ENCODE results near the gene NCS1. TPM values are rescaled to one million over a fixed set of nuclear protein-coding genes. Genes with fewer than 3 reads are reported as not detected.

The NCS1 gene
- total RNA-seq, 4 donors from 2014 or later, result 100 to 206 (median 122) TPM

DNA sequence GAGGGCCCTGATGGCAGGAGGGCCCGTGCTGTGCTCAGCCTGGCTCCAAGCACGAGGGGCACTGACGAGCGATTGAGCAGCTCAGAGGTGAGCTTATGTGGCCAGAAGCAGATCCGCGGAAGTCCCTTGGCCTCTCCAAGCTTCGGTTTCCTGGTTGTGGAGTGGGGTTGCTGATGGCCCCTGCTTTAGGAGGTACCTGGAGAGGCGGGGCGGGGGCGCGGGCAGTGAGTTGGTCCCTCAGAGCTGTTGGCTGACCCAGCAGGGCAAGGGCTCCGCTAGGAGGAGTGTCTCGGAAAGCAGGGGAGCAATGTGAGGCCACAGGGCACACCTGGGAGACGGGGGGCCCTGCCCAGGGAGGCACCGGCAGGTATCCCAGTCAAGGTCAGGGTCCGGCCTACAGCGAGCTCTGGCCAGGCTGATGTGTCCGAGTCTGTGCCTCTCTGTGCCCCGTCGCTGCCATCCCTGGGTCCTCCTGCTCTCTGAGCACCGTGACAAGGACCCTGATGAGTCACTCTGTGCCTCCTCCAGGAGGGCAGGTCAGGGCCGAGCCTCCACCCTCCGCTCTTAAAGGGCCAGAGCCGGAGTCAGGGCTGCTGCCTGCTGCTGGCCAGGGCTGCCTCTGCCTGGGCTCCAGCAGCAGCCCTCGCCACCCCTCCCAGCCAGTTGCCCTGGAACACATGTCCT, 14.8 kb downstream of the NCS1 start:
- DNase-seq (ENCODE audit: extremely low spot score), result no peak
- intact Hi-C loops (cut with DNase I), result no loop called here
- Histone ChIP-seq H3K36me3 (no peaks in the 10 kb centered on the region), H3K4me1 (peaks cover 33 to 100% (median 100%) of the 10 kb centered on the region in 4 donors), H3K9me3 (no peaks in the 10 kb centered on the region), H3K27ac (replicated peaks in 1 of 4) (peak overlapping the region; percentile 95 to 97 (median 96)), H3K4me3 (peak overlapping the region; percentile 47 to 67 (median 58)), H3K27me3 (no peaks in the 10 kb centered on the region)
- WGBS, result 27% methylated on average over 6 of the region's 25 CpGs
- TF ChIP-seq, protein P1, sequence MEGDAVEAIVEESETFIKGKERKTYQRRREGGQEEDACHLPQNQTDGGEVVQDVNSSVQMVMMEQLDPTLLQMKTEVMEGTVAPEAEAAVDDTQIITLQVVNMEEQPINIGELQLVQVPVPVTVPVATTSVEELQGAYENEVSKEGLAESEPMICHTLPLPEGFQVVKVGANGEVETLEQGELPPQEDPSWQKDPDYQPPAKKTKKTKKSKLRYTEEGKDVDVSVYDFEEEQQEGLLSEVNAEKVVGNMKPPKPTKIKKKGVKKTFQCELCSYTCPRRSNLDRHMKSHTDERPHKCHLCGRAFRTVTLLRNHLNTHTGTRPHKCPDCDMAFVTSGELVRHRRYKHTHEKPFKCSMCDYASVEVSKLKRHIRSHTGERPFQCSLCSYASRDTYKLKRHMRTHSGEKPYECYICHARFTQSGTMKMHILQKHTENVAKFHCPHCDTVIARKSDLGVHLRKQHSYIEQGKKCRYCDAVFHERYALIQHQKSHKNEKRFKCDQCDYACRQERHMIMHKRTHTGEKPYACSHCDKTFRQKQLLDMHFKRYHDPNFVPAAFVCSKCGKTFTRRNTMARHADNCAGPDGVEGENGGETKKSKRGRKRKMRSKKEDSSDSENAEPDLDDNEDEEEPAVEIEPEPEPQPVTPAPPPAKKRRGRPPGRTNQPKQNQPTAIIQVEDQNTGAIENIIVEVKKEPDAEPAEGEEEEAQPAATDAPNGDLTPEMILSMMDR (IDR thresholded peaks at IDR 0.05), result no peak
- TF ChIP-seq POLR2A (IDR thresholded peaks at IDR 0.05; ENCODE audit: low read depth) (no peak), POLR2AphosphoS5 (IDR thresholded peaks at IDR 0.05) (peak; percentile 86 to 94), EP300 (IDR thresholded peaks at IDR 0.05) (no peak)

DNA sequence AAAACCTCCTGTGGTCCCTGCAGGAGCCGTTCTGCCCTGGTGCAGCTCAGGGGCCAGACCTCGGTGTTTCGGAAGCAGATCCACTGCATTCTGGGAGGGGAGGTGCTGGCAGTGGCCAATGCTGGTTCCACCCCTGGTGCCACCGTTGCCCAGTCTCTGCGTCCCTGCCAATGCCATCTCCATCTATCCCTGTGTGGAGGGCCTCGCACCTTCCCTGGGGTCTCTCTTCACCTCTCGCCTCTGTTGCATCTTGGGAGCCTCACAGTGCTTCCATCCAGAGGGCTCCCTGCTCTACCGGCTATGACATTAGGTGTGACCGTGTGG, 15.3 kb downstream of the NCS1 start:
- Histone ChIP-seq H3K27ac (replicated peaks in 1 of 4) (peak overlapping the region; percentile 95 to 97 (median 96)), H3K36me3 (no peaks in the 10 kb centered on the region), H3K4me1 (peaks cover 33 to 100% (median 100%) of the 10 kb centered on the region in 4 donors), H3K4me3 (peak overlapping the region; percentile 47 to 67 (median 58)), H3K9me3 (no peaks in the 10 kb centered on the region), H3K27me3 (no peaks in the 10 kb centered on the region)
- no peak for TF ChIP-seq EP300 (IDR thresholded peaks at IDR 0.05)
- no peak for TF ChIP-seq POLR2AphosphoS5 (IDR thresholded peaks at IDR 0.05)
- TF ChIP-seq, protein P1 (IDR thresholded peaks at IDR 0.05), result no peak
- no peak for TF ChIP-seq POLR2A (IDR thresholded peaks at IDR 0.05; ENCODE audit: low read depth)
- intact Hi-C loops (cut with DNase I), result no loop called here
- DNase-seq (ENCODE audit: extremely low spot score), result no peak
- 62% methylated on average over 6 of the region's 9 CpGs for WGBS

DNA sequence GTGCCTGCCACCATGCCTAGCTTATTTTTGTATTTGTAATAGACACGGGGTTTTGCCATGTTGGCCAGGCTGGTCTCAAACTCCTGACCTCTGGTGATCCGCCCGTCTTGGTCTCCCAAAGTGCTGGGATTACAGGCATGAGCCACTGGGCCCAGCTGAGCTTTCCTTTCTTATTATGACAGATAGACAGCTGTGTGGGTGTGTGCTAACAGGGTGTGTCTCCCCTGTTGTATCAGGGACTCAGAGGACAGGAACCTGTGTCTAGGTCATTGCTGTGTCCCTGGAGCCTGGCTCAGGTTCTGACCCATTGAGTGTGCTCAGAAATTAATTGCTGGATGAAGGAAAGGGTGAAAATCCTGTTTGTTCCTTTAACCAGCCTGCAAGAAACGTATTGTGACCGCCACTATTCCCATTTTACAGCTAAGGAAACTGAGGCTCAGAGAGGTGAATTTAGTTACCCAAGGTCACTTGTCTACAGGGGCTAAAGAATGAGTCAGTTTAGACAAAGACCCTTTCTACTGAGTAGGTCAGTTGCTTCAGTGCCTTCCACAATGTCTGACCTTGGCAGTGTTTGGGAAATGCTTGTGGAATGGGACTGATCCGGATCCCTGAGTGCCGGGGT, 16.8 kb downstream of the NCS1 start:
- Histone ChIP-seq H3K36me3 (no peaks in the 10 kb centered on the region), H3K4me3 (no peak overlapping the region), H3K27me3 (no peaks in the 10 kb centered on the region), H3K4me1 (peaks cover 29 to 100% (median 100%) of the 10 kb centered on the region in 4 donors), H3K9me3 (no peaks in the 10 kb centered on the region), H3K27ac (replicated peaks in 1 of 4) (peak overlapping the region; percentile 95 to 97 (median 96))
- WGBS, result 75% methylated on average over 7 of the region's 7 CpGs
- no peak for DNase-seq (ENCODE audit: extremely low spot score)
- TF ChIP-seq POLR2AphosphoS5 (IDR thresholded peaks at IDR 0.05) (no peak), POLR2A (IDR thresholded peaks at IDR 0.05; ENCODE audit: low read depth) (no peak), EP300 (IDR thresholded peaks at IDR 0.05) (no peak)
- TF ChIP-seq, protein P1 (IDR thresholded peaks at IDR 0.05), result no peak
- intact Hi-C loops (cut with DNase I), result no loop called here

DNA sequence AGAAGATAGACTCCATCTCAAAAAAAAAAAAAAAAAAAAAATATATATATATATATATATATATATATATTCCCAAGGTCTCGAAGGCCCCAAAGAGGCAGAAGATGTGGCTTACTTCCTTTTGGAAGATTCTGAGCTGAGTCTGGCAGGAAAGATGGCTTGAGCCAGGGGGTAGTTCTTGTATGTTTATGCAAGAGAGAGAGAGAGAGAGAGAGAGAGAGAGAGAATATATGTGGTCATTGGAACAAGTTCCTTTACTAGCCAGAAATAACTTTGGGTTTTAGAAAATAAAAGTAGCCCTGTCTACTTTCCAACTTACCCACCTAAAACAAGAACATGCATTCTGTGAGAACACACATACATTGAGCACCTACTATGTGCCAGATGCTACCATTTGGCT, 17.6 kb downstream of the NCS1 start:
- TF ChIP-seq POLR2AphosphoS5 (IDR thresholded peaks at IDR 0.05), result peak in 1 of 2 donors; percentile 15
- no peak for TF ChIP-seq EP300 (IDR thresholded peaks at IDR 0.05)
- no peak for TF ChIP-seq POLR2A (IDR thresholded peaks at IDR 0.05; ENCODE audit: low read depth)
- TF ChIP-seq, protein P1 (IDR thresholded peaks at IDR 0.05), result no peak
- peaks cover 34 to 100% (median 100%) of the 10 kb centered on the region in 4 donors for H3K4me1 ChIP-seq
- no peaks in the 10 kb centered on the region for H3K27me3 ChIP-seq
- H3K27ac ChIP-seq (replicated peaks in 1 of 4), result peak overlapping the region; percentile 95 to 97 (median 96)
- H3K4me3 ChIP-seq, result no peak overlapping the region
- 33% methylated on average over 1 of the region's 1 CpG for WGBS
- no peaks in the 10 kb centered on the region for H3K9me3 ChIP-seq
- intact Hi-C loops (cut with DNase I), result no loop called here
- H3K36me3 ChIP-seq, result no peaks in the 10 kb centered on the region
- no peak for DNase-seq (ENCODE audit: extremely low spot score)

Measured in esophagus muscularis mucosa (tissue), 4 donors.